ENCODE results near the gene DDR2. TPM values are rescaled to one million over a fixed set of nuclear protein-coding genes. Genes with fewer than 3 reads are reported as not detected.

Gene DDR2
- total RNA-seq, 2 experiments from 2014 or later: 0.19 TPM; not detected in 1

DNA sequence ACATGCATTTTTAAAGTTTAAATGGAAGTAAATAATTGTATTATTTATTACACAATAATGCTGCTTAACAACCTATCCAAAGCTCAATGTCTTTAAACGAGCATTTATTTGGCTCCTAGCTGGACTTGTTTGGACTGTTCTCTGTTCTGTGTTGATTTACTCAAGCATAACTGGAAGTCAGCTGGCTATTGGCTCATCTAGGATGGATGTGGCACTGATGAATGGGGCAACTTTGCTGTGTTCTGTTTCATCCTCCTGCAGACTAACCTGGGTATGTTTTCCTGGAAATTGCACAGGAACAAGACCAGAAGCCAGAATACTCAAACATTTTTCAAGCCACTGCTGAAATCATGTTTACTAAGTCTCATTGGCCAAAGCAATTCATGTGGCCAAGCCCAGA lies 87.4 kb downstream of the DDR2 start:
- Histone ChIP-seq H3K79me2 (ENCODE audit: insufficient read depth, low read depth, low read length) (no peaks in the 10 kb centered on the region), H3K36me3 (ENCODE audit: insufficient read depth, low read length) (no peaks in the 10 kb centered on the region), H2AFZ (ENCODE audit: low read length) (no peak overlapping the region), H3K4me2 (ENCODE audit: low read length) (no peak overlapping the region), H3K4me3 (ENCODE audit: low read depth, low read length, poor library complexity, severe bottlenecking) (no peak overlapping the region), H3K4me1 (ENCODE audit: insufficient read depth, low read length, poor library complexity, severe bottlenecking) (no peaks in the 10 kb centered on the region), H3K27ac (ENCODE audit: low read depth, low read length, poor library complexity, severe bottlenecking) (no peak overlapping the region), H4K20me1 (ENCODE audit: insufficient read depth, low read length) (no peaks in the 10 kb centered on the region), H3K9me2 (ENCODE audit: insufficient read depth, low read length) (no peaks in the 10 kb centered on the region), H3K9me3 (ENCODE audit: low read length) (no peaks in the 10 kb centered on the region)
- DNase-seq (ENCODE audit: low spot score): no peak
- intact Hi-C loops (cut with micrococcal nuclease; ENCODE audit: unreplicated experiment): no loop called here
- BruUV-seq (replicated peaks): no TSS peak
- ChIA-PET POLR2A (interaction anchor here (1.0 kb wide), 1 partner anchor 11 kb away, joined by 3 read pairs; no protein-coding TSS in a partner anchor), CTCF (ENCODE audit: unreplicated experiment) (no interaction called here)
- TF ChIP-seq, protein P1, sequence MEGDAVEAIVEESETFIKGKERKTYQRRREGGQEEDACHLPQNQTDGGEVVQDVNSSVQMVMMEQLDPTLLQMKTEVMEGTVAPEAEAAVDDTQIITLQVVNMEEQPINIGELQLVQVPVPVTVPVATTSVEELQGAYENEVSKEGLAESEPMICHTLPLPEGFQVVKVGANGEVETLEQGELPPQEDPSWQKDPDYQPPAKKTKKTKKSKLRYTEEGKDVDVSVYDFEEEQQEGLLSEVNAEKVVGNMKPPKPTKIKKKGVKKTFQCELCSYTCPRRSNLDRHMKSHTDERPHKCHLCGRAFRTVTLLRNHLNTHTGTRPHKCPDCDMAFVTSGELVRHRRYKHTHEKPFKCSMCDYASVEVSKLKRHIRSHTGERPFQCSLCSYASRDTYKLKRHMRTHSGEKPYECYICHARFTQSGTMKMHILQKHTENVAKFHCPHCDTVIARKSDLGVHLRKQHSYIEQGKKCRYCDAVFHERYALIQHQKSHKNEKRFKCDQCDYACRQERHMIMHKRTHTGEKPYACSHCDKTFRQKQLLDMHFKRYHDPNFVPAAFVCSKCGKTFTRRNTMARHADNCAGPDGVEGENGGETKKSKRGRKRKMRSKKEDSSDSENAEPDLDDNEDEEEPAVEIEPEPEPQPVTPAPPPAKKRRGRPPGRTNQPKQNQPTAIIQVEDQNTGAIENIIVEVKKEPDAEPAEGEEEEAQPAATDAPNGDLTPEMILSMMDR (conservative IDR thresholded peaks at IDR 0.05; ENCODE audit: low read length): no peak
- no peak for TF ChIP-seq EZH2phosphoT487 (IDR thresholded peaks at IDR 0.05; ENCODE audit: borderline replicate concordance, low read depth, low read length)

DNA sequence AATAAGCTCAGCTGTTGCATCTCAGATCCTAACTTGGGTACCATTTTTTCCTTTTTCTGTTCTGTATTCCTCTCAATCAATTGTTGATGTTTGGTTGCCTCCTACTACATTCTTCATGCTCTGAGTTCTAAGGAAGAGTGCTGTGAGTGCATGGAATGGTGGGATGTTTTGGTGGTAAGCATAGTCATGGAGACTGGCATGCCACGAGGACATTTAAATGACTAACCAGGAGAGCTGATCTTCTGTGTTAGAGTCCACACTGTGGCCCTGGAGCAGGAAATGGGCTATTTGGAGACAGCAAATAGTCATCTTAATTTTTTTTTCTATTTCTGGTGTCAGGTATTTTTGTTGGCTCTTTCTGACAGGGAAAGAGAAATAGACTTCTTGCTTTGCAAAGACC lies 88.7 kb downstream of the DDR2 start:
- Histone ChIP-seq H3K79me2 (ENCODE audit: insufficient read depth, low read depth, low read length) (no peaks in the 10 kb centered on the region), H3K4me2 (ENCODE audit: low read length) (no peak overlapping the region), H4K20me1 (ENCODE audit: insufficient read depth, low read length) (no peaks in the 10 kb centered on the region), H3K4me3 (ENCODE audit: low read depth, low read length, poor library complexity, severe bottlenecking) (no peak overlapping the region), H3K36me3 (ENCODE audit: insufficient read depth, low read length) (no peaks in the 10 kb centered on the region), H3K9me3 (ENCODE audit: low read length) (no peaks in the 10 kb centered on the region), H3K27ac (ENCODE audit: low read depth, low read length, poor library complexity, severe bottlenecking) (no peak overlapping the region), H3K9me2 (ENCODE audit: insufficient read depth, low read length) (no peaks in the 10 kb centered on the region), H3K4me1 (ENCODE audit: insufficient read depth, low read length, poor library complexity, severe bottlenecking) (no peaks in the 10 kb centered on the region), H2AFZ (ENCODE audit: low read length) (no peak overlapping the region)
- BruUV-seq (replicated peaks): no TSS peak
- no peak for DNase-seq (ENCODE audit: low spot score)
- intact Hi-C loops (cut with micrococcal nuclease; ENCODE audit: unreplicated experiment): no loop called here
- POLR2A ChIA-PET: no interaction called here
- TF ChIP-seq, protein P1 (conservative IDR thresholded peaks at IDR 0.05; ENCODE audit: low read length): no peak
- CTCF ChIA-PET (ENCODE audit: unreplicated experiment): no interaction called here

DNA sequence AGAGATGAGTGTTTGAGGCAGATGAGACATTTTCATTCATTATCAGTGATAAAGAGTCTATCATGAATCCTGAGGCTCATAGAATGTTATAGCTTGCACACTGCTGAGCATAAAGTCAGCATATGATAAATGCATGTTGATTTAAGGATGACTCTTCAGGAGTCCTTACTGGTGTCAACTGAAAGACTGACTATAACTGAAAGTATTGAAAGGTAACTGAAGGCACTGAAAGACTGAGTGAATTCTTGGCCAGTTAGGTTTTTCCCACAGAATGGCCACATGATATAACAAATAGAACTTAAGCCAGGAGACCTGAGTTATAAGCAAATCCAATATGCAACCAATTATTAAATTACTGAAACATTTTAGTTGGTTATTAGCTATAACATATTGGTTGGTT lies 89.2 kb downstream of the DDR2 start:
- Histone ChIP-seq H3K79me2 (ENCODE audit: insufficient read depth, low read depth, low read length) (no peaks in the 10 kb centered on the region), H3K9me2 (ENCODE audit: insufficient read depth, low read length) (no peaks in the 10 kb centered on the region), H3K4me3 (ENCODE audit: low read depth, low read length, poor library complexity, severe bottlenecking) (no peak overlapping the region), H2AFZ (ENCODE audit: low read length) (no peak overlapping the region), H3K4me1 (ENCODE audit: insufficient read depth, low read length, poor library complexity, severe bottlenecking) (no peaks in the 10 kb centered on the region), H3K4me2 (ENCODE audit: low read length) (no peak overlapping the region), H4K20me1 (ENCODE audit: insufficient read depth, low read length) (no peaks in the 10 kb centered on the region), H3K27ac (ENCODE audit: low read depth, low read length, poor library complexity, severe bottlenecking) (no peak overlapping the region), H3K9me3 (ENCODE audit: low read length) (no peaks in the 10 kb centered on the region), H3K36me3 (ENCODE audit: insufficient read depth, low read length) (no peaks in the 10 kb centered on the region)
- DNase-seq (ENCODE audit: low spot score): no peak
- intact Hi-C loops (cut with micrococcal nuclease; ENCODE audit: unreplicated experiment): no loop called here
- CTCF ChIA-PET (ENCODE audit: unreplicated experiment): no interaction called here
- POLR2A ChIA-PET: no interaction called here
- TF ChIP-seq EZH2phosphoT487 (IDR thresholded peaks at IDR 0.05; ENCODE audit: borderline replicate concordance, low read depth, low read length): no peak
- TF ChIP-seq, protein P1 (conservative IDR thresholded peaks at IDR 0.05; ENCODE audit: low read length): no peak
- BruUV-seq (replicated peaks): no TSS peak

Data from OCI-LY7 (cell line).